Sigmoid colon (tissue), 7 donors: Measurements from ENCODE around the gene PUS7L. TPM values are rescaled to one million over a fixed set of nuclear protein-coding genes. Genes with fewer than 3 reads are reported as not detected.
A peak's percentile ranks its signal among the peaks of the same experiment; 100 is the strongest.

Source experiments
- DNase-seq: peaks from one replicate; pipeline ENCODE4 v3.0.0-alpha.2; 2019
- H3K27ac ChIP-seq, 4 donors: fragments of 200-600 bp; sonication (generic); one replicate each; pipeline ENCODE4 v1.5.1; 2016 to 2019; ENCODE audit warnings: mild to moderate bottlenecking in 1 of 4
- H3K27me3 ChIP-seq, 3 donors: fragments of 200-600 bp; sonication (generic); one replicate each; pipeline ENCODE4 v1.5.1; 2019; ENCODE audit warnings: mild to moderate bottlenecking in 1 of 3
- H3K36me3 ChIP-seq, 4 donors: fragments of 200-600 bp; sonication (generic); one replicate each; pipeline ENCODE4 v1.5.1; 2016 to 2019
- H3K4me1 ChIP-seq, 4 donors: fragments of 200-600 bp; sonication (generic); one replicate each; pipeline ENCODE4 v1.5.1; 2017 to 2019
- H3K4me3 ChIP-seq, 4 donors: fragments of 200-600 bp; sonication (generic); one replicate each; pipeline ENCODE4 v1.5.1; 2017 to 2019; ENCODE audit warnings: mild to moderate bottlenecking in 2 of 4, moderate library complexity in 1 of 4
- H3K9me3 ChIP-seq, 4 donors: fragments of 200-600 bp in 3 of 4; sonication (generic) in 3 of 4; one replicate each; pipeline versions ENCODE4 v1.5.1 to v1.6.1; 2013 to 2019
- EP300 ChIP-seq, 4 donors: sonication (generic); formaldehyde crosslinking; IDR thresholded peaks; one replicate each; pipeline ENCODE4 v1.6.1; 2017; ENCODE audit warnings: antibody characterized with exemption in 4 of 4
- POLR2A ChIP-seq, 2 donors: fragments of 450-650 bp; IDR thresholded peaks; one replicate each; pipeline ENCODE4 v1.6.1; 2016; ENCODE audit warnings: antibody characterized with exemption in 2 of 2, mild to moderate bottlenecking in 2 of 2, moderate library complexity in 2 of 2
- POLR2AphosphoS5 ChIP-seq, 4 donors: sonication (generic); formaldehyde crosslinking; IDR thresholded peaks; one replicate each; pipeline ENCODE4 v1.6.1; 2017; ENCODE audit warnings: antibody characterized with exemption in 4 of 4
- WGBS, 2 donors: extraction: QIAGEN DNeasy Blood & Tissue Kit; methylation state at CpG; one replicate each; pipeline ENCODE4 v1.1.7; 2013; 5-methylcytosine and 5-hydroxymethylcytosine counted together
- intact Hi-C: fragments of 100-400 bp; cut with DNase I; formaldehyde crosslinking; loops from one replicate; pipeline ENCODE4 v1.15.1; 2023
- polyA plus RNA-seq, 3 donors: library from polyadenylated mRNA; stranded (reverse); fragments of 200-250 nt; gene quantifications; one replicate each; pipeline ENCODE4 v1.2.3, GENCODE V29; 2013
- total RNA-seq, 4 donors: library from RNA; depleted of rRNA; stranded (reverse); fragments of >200 nt; gene quantifications; one replicate each; pipeline ENCODE4 v1.1.0, GENCODE V29; 2016
- TF ChIP-seq, protein P1 (sequence below), 4 experiments: fragments of 450-650 bp in 3 of 4; fragments of 200-600 bp in 1 of 4; IDR thresholded peaks; one replicate each; pipeline ENCODE4 v1.5.1; 2016 to 2019; ENCODE audit warnings: antibody characterized with exemption in 4 of 4, mild to moderate bottlenecking in 3 of 4, moderate library complexity in 2 of 4
- donor health status: healthy with polysubstance abuse.
- donor health status: Bipolar disorder and iron deficiency.
- donor health status: healthy.

PUS7L gene
- total and polyA plus RNA-seq, 7 donors = 1.2 to 17.1 (median 6.3) TPM

DNA sequence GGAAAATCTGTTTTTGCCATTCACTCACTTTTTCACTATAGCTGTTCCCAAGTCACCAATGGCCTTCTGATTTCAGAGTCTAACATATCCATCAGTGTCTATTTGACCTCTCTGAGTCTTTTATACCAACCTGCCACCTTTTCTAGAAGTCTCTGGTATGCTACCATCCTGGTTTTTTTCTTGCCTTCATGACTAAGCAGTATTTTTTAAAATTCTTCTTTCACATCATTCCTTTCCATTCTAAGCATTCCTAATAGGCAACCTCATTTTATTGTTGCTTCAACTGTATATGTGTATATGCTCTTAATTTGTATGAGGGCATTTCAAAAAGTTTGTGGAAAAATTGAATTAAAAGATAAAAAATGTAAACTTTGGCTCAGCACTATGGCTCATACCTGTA lies 5.2 kb upstream of the PUS7L start:
- no peaks in the 10 kb centered on the region for H3K36me3 ChIP-seq
- TF ChIP-seq EP300 (IDR thresholded peaks at IDR 0.05) (no peak), POLR2A (IDR thresholded peaks at IDR 0.05) (no peak), POLR2AphosphoS5 (IDR thresholded peaks at IDR 0.05) (no peak)
- TF ChIP-seq, protein P1, sequence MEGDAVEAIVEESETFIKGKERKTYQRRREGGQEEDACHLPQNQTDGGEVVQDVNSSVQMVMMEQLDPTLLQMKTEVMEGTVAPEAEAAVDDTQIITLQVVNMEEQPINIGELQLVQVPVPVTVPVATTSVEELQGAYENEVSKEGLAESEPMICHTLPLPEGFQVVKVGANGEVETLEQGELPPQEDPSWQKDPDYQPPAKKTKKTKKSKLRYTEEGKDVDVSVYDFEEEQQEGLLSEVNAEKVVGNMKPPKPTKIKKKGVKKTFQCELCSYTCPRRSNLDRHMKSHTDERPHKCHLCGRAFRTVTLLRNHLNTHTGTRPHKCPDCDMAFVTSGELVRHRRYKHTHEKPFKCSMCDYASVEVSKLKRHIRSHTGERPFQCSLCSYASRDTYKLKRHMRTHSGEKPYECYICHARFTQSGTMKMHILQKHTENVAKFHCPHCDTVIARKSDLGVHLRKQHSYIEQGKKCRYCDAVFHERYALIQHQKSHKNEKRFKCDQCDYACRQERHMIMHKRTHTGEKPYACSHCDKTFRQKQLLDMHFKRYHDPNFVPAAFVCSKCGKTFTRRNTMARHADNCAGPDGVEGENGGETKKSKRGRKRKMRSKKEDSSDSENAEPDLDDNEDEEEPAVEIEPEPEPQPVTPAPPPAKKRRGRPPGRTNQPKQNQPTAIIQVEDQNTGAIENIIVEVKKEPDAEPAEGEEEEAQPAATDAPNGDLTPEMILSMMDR (IDR thresholded peaks at IDR 0.05) = no peak
- no peak overlapping the region for H3K27ac ChIP-seq
- no peak for DNase-seq
- peaks cover 0 to 23% (median 15%) of the 10 kb centered on the region in 4 donors for H3K4me1 ChIP-seq
- H3K27me3 ChIP-seq = no peaks in the 10 kb centered on the region
- no peaks in the 10 kb centered on the region for H3K9me3 ChIP-seq
- no peak overlapping the region for H3K4me3 ChIP-seq
- intact Hi-C loops = no loop called here

DNA sequence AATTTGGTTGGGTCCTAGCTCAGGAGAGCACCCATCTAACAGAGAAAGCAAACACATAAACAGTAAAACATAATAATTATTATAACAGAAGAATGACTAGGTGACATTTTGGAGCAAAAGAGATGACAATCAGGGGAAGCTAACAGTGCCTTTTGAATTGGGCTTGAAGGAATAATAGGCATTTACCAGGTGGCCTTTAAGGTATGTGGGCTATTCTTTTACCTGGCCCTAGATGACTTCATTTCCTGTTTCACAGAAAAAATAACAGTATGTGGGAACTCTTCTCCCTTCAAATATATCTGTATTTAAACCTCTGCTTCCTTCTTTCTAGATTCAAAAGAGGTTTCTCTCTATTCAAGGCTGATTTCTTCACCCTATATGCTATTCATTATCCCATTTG lies 4.0 kb upstream of the PUS7L start:
- Histone ChIP-seq H3K36me3 (no peaks in the 10 kb centered on the region), H3K4me1 (peaks cover 0 to 29% (median 20%) of the 10 kb centered on the region in 4 donors), H3K27me3 (no peaks in the 10 kb centered on the region), H3K27ac (no peak overlapping the region), H3K9me3 (no peaks in the 10 kb centered on the region), H3K4me3 (no peak overlapping the region)
- intact Hi-C loops = no loop called here
- TF ChIP-seq POLR2A (IDR thresholded peaks at IDR 0.05) = no peak
- no peak for TF ChIP-seq EP300 (IDR thresholded peaks at IDR 0.05)
- TF ChIP-seq, protein P1 (IDR thresholded peaks at IDR 0.05) = no peak
- no peak for TF ChIP-seq POLR2AphosphoS5 (IDR thresholded peaks at IDR 0.05)
- DNase-seq = no peak

DNA sequence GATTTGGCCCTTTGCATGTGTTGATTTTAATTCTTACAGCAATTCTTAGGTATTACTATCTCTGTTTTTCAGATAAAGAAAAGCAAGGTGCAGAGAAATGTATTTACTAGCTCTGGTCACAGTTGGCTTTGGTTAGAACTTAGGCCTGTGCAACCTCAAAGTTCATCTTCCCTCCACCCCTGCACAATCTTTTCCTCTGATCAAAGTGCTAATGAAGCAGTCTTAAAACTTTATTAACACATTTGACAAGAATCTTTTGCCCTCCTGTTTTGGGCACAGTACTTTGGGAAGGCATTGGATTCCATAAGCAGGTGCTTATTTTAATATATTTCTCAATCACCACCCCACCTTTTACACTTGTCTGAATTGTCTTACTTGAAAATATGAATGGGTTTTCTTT lies 2.9 kb upstream of the PUS7L start:
- Histone ChIP-seq H3K27ac (no peak overlapping the region), H3K4me1 (peaks cover 0 to 30% (median 20%) of the 10 kb centered on the region in 4 donors), H3K27me3 (no peaks in the 10 kb centered on the region), H3K4me3 (no peak overlapping the region), H3K36me3 (no peaks in the 10 kb centered on the region), H3K9me3 (no peaks in the 10 kb centered on the region)
- intact Hi-C loops = no loop called here
- TF ChIP-seq POLR2A (IDR thresholded peaks at IDR 0.05) (no peak), EP300 (IDR thresholded peaks at IDR 0.05) (no peak), POLR2AphosphoS5 (IDR thresholded peaks at IDR 0.05) (no peak)
- TF ChIP-seq, protein P1 (IDR thresholded peaks at IDR 0.05) = no peak
- DNase-seq = no peak

DNA sequence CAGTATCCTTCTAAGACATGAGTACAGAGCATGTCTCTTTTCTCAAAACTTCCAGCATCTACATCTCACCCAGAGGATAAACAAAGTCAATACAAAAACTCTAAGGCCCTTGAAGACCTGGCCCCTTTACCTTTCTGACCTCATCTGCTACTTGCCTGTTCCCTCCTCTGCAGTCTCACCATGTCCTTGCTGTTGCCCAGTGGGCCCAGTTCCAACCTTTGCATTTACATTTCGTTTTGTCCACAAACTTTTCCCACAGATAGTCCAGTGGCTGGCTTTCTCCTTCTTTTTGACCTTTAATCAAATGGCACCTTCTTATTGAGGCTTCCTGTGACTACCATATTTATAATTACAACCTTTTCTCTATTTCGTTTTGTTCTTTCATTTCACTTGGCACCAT lies 1.8 kb upstream of the PUS7L start:
- H3K27me3 ChIP-seq = no peaks in the 10 kb centered on the region
- no peaks in the 10 kb centered on the region for H3K36me3 ChIP-seq
- no peak overlapping the region for H3K4me3 ChIP-seq
- 41 to 70% methylated on average over 2 of the region's 2 CpGs for WGBS, 2 donors
- H3K9me3 ChIP-seq = no peaks in the 10 kb centered on the region
- intact Hi-C loops = no loop called here
- no peak overlapping the region for H3K27ac ChIP-seq
- DNase-seq = no peak
- H3K4me1 ChIP-seq = peaks cover 0 to 30% (median 20%) of the 10 kb centered on the region in 4 donors
- TF ChIP-seq, protein P1 (IDR thresholded peaks at IDR 0.05) = no peak
- TF ChIP-seq EP300 (IDR thresholded peaks at IDR 0.05) (no peak), POLR2A (IDR thresholded peaks at IDR 0.05) (no peak), POLR2AphosphoS5 (IDR thresholded peaks at IDR 0.05) (no peak)

DNA sequence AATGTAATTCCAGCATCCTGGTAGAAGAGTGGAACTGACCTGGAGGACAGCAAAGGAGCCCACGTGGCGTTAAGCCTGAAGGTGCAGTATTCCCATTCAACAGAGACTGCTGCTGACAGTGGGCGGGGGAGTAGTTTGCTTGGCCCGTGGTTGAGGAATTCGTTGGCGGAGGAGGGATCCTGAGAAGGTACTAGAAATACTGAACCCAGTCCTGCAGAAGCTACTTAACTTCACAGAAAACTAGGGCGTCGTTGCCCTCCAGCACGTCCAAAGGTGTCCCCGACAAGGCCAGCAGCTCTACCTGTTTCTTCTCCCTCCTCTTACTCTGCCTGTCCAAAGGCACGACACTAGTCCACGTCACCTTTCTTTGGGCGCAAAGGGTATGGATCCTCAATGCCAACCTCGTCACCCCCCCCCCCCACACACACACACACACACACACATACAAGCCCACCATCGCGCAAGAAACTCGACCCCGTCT lies 303 bp downstream of the PUS7L start:
- peak overlapping the region; percentile 51 to 77 (median 70) for H3K4me3 ChIP-seq
- WGBS, 2 donors = 0 to 1% methylated on average over 18 of the region's 18 CpGs
- DNase-seq = peak; percentile 62
- intact Hi-C loops = loop anchor here (2.0 to 5.0 kb wide), 2 partner anchors 125 to 1166 kb away; no protein-coding TSS in a partner anchor
- no peaks in the 10 kb centered on the region for H3K27me3 ChIP-seq
- peaks cover 0 to 34% (median 20%) of the 10 kb centered on the region in 4 donors for H3K4me1 ChIP-seq
- peaks cover 0 to 19% (median 0%) of the 10 kb centered on the region in 4 donors for H3K36me3 ChIP-seq
- TF ChIP-seq POLR2AphosphoS5 (IDR thresholded peaks at IDR 0.05) (no peak), POLR2A (IDR thresholded peaks at IDR 0.05) (no peak), EP300 (IDR thresholded peaks at IDR 0.05) (no peak)
- TF ChIP-seq, protein P1 (IDR thresholded peaks at IDR 0.05) = no peak
- peak overlapping the region; percentile 81 to 90 (median 82) for H3K27ac ChIP-seq
- H3K9me3 ChIP-seq = no peaks in the 10 kb centered on the region
